ENCODE measurements around the gene COMMD7.

Gene COMMD7

DNA sequence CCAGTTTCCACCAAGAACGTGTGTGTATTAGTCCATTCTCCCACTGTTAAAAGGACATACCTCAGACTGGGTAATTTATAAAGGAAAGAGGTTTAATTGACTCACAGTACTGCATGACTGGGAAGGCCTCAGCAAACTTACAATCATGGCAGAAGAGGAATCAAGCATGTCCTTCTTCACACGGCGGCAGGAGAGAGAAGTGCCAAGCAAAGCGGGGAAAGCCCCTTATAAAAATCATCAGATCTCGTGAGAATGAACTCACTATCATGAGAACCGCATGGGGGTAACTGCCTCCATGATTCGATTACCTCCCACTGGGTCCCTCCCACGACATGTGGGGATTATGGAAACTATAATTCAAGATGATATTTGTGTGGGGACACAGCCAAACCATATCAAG, 82.6 kb downstream of the COMMD7 start:
- H3K27me3 ChIP-seq (replicated peaks; ENCODE audit: control insufficient read depth, insufficient read depth, low read length): no peaks in the 10 kb centered on the region
- DNase-seq (ENCODE audit: extremely low read depth, insufficient read length): no peak
- H3K36me3 ChIP-seq (ENCODE audit: control insufficient read depth, insufficient read depth, low read length): no peaks in the 10 kb centered on the region
- TF ChIP-seq, protein P1, sequence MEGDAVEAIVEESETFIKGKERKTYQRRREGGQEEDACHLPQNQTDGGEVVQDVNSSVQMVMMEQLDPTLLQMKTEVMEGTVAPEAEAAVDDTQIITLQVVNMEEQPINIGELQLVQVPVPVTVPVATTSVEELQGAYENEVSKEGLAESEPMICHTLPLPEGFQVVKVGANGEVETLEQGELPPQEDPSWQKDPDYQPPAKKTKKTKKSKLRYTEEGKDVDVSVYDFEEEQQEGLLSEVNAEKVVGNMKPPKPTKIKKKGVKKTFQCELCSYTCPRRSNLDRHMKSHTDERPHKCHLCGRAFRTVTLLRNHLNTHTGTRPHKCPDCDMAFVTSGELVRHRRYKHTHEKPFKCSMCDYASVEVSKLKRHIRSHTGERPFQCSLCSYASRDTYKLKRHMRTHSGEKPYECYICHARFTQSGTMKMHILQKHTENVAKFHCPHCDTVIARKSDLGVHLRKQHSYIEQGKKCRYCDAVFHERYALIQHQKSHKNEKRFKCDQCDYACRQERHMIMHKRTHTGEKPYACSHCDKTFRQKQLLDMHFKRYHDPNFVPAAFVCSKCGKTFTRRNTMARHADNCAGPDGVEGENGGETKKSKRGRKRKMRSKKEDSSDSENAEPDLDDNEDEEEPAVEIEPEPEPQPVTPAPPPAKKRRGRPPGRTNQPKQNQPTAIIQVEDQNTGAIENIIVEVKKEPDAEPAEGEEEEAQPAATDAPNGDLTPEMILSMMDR (IDR thresholded peaks at IDR 0.05; ENCODE audit: insufficient read depth, low read length, poor library complexity, severe bottlenecking): no peak
- H3K4me3 ChIP-seq (replicated peaks; ENCODE audit: low read depth, low read length): no peak overlapping the region

DNA sequence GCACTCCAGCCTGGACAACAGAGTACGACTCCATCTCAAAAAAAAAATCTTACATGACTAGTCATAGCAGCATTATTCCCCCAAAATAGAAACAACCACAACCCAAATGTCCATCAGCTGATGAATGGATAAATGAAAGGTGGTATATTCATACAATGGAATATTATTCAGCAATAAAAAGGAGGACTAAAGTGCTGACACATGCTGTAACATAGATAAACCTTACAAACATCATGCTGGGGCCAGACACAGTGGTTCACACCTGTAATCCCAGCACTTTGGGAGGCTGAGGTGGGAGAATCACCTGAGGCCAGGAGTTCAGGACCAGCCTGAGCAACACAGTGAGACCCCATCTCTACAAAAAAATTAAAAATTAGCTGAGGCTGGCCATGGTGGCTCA, 86.4 kb downstream of the COMMD7 start:
- TF ChIP-seq, protein P1 (IDR thresholded peaks at IDR 0.05; ENCODE audit: insufficient read depth, low read length, poor library complexity, severe bottlenecking): no peak
- no peaks in the 10 kb centered on the region for H3K27me3 ChIP-seq (replicated peaks; ENCODE audit: control insufficient read depth, insufficient read depth, low read length)
- H3K36me3 ChIP-seq (ENCODE audit: control insufficient read depth, insufficient read depth, low read length): no peaks in the 10 kb centered on the region
- no peak overlapping the region for H3K4me3 ChIP-seq (replicated peaks; ENCODE audit: low read depth, low read length)
- no peak for DNase-seq (ENCODE audit: extremely low read depth, insufficient read length)

DNA sequence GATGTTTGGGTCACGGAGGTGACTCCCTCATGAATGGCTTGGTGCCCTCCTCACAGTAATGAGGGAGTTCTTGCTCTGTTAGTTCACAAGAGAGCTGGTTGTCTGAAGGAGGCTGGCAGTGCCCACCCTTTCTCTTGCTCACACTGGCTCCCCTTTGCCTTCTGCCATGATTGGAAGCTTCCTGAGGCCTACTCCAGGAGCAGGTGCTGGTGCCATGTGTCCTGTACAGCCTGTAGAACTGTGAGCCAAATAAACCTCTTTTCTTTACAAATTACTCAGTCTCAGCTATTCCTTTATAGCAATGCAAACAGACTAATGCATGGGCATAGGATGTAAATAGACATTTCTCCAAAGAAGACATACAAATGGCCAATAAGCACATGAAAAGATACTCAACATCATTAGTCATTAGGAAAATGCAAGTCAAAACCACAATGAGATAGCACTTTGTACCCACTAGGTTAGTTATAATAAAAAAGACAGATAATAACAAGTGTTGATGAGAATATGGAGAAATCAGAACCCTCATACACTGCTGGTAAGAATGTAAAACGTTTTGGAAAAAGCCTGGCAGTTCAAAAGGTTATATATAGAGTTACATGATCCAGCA, 87.3 kb downstream of the COMMD7 start:
- no peak for DNase-seq (ENCODE audit: extremely low read depth, insufficient read length)
- H3K36me3 ChIP-seq (ENCODE audit: control insufficient read depth, insufficient read depth, low read length): no peaks in the 10 kb centered on the region
- no peaks in the 10 kb centered on the region for H3K27me3 ChIP-seq (replicated peaks; ENCODE audit: control insufficient read depth, insufficient read depth, low read length)
- TF ChIP-seq, protein P1 (IDR thresholded peaks at IDR 0.05; ENCODE audit: insufficient read depth, low read length, poor library complexity, severe bottlenecking): no peak
- H3K4me3 ChIP-seq (replicated peaks; ENCODE audit: low read depth, low read length): no peak overlapping the region

DNA sequence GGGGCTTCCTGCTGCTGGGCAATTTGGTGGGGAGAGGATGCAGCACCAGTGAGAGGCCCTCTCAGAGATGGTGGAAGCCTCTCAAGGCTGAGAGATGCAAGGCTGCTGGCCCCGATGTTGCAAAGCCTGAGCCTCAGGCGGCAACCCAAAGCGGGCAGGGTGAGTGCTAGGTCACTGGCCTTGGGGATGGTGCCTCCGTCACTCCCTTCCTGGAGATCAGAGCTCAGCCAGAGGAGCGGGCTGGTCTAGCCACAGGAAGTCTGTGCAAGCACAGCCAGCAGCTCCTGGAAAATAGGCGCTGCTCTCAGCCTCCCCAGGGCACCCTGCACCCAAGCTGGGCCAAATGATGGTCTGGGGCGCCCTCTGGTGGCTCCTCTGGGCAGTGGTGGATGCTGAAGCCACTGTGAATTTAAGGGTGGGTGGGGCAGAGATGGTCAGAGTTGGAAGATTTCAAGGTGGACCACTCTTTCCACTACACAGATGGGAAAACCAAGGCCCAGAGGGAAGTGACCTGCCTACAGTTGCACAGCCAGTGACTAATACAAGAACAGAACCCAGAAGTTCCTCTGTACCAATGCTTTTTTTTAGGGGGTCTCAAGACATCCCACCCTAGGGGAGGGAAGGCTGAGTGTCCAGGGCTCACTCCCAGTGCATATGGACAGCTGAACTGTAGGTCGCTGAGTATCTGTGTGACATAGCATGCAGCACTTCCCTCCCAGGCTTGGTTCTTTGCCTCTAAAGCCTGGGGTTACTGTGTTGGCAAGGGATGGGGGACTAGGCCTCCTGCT, 90.3 kb downstream of the COMMD7 start:
- H3K27me3 ChIP-seq (replicated peaks; ENCODE audit: control insufficient read depth, insufficient read depth, low read length): no peaks in the 10 kb centered on the region; the same call in 1 of the 2 replicates
- no peaks in the 10 kb centered on the region for H3K36me3 ChIP-seq (ENCODE audit: control insufficient read depth, insufficient read depth, low read length)
- DNase-seq (ENCODE audit: extremely low read depth, insufficient read length): peak; percentile 64
- H3K4me3 ChIP-seq (replicated peaks; ENCODE audit: low read depth, low read length): no peak overlapping the region
- TF ChIP-seq, protein P1 (IDR thresholded peaks at IDR 0.05; ENCODE audit: insufficient read depth, low read length, poor library complexity, severe bottlenecking): peak; percentile 96

Measured in GM06990 (cell line).